HG03064 (cell line): ENCODE data around the gene SHROOM2.
A peak's percentile ranks its signal among the peaks of the same experiment; 100 is the strongest.

Source experiments
- ATAC-seq: cut with Tn5 transposase; IDR thresholded peaks from one replicate; pipeline ENCODE4 v1.9.1; 2021; ENCODE audit warnings: low read depth; ENCODE audit not compliant: unreplicated experiment

Gene SHROOM2

DNA sequence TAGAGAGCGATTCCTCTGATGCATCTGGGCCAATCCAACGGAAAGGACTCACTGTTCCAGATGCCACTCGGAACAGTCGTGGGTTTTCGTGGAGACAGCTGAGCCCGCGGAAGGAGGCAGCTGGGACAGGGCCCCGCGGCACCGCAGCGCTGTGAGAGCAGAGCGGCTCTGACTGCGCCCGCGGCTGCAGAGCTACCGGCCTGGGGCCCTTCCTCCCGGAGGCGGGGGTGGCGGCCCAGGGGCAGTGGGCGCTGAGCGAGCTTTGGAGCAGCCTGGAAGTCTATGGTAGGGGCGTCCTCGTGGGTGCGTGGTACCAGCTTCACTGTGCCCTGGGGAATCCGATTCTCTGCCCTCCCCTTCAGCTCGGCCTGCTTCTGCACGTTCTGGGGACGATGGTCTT, 205.8 kb downstream of the SHROOM2 start:
- ATAC-seq, result no peak

DNA sequence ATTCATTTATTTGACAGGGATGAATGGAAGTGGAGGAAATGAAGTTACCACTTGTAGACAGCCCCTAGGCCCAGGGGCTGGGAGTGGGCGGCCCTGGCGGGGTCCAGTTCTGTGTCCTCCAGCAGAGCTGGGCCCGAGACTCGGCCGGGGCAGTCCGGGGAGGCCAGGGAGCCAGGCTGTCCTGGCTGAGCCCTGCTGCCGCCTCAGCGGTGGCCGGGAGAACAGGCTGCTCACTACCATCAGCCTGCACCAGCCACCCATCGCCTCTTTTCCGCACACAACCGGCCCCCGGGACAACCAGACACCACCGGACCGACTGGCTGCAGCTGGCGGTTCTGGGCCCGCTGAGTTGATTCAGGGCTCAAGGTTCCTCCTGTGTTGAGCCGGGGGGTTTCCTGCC, 206.5 kb downstream of the SHROOM2 start:
- ATAC-seq, result no peak

DNA sequence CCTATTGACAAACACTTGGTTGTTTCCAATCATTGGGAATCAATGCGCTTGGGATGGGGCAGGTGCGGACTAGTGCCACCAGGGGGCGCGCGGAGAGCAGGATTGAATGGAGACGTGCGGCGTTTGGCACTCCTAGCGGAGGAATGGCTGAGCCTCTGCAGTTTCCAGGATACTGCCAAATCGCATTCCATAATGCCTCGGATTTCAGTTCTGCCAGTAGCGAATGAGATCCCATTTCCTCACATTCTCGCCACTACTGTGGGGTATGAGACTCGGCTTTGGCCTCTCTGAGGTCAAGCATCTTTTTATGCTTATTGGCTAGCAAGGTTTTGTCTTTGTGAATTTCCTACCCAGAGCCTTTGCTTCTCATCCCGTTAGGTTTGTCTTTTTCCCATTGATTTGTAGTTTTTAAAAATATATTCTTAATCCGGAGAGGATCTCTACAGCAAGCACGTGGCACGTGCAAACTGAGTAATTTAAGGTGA, 209.7 kb downstream of the SHROOM2 start:
- ATAC-seq, result peak; percentile 66

DNA sequence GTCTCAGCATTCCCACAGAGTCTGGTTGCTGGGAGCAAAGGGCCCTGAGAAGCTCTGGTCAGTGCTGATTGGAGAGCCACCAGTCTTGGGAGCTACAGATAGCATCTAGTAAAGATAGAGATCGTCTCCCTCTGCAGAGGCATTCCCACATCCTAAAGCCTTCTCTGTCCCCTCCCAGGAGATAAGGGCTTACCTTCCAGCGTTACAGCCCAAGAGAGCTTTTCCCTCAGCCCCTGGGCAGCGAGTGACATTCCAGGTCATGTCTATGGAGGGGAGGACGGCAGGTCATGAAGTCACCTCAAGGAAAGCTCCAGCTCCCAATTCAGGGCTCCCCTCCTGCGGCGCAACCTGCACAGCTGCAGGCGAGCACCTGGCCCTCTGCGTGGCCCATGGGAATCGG, 210.8 kb downstream of the SHROOM2 start:
- ATAC-seq, result no peak

DNA sequence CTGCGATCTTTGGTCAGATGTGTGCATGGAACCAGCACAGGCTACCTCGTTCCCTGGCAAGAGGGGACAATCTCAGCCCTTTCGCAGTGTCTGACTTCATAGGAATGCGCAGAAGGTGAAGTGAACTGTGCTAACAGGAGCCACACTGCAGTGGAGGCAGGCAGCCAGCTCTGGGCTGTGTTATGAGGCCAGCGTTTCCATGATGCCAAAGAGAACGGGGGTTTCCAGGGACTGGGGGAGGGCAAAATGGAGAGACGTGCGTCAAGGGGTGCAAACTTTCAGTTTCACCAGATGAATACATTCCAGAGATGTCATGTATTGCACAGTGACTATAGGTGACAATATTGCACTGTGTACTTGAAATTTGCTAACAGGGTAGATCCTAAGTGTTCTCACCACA, 211.3 kb downstream of the SHROOM2 start:
- no peak for ATAC-seq
